GM23338 (cell line): ENCODE measurements around the gene C16orf95. TPM values are rescaled to one million over a fixed set of nuclear protein-coding genes. Genes with fewer than 3 reads are reported as not detected.
"Not testable (repeated sequence)": the region's sequence is repeated elsewhere in the genome, so short reads cannot be mapped to it uniquely, and the experiment has no call there.

Experiments used
- ATAC-seq: fragments of 200-7000 bp; cut with Tn5 transposase; 3 replicates; pipeline ENCODE4 v1.9.1; 2020
- DNase-seq: peaks from one replicate; pipeline ENCODE4 v3.0.0-alpha.2; 2015; ENCODE audit warnings: low spot score
- H2AFZ ChIP-seq: fragments of 200-600 bp; sonication (generic); 2 replicates; pipeline ENCODE4 v1.8.0; 2016; ENCODE audit warnings: antibody characterized with exemption, mild to moderate bottlenecking, moderate library complexity
- H3F3A ChIP-seq: fragments of 200-600 bp; sonication (generic); replicated peaks from 2 replicates; pipeline ENCODE4 v1.8.0; 2017; ENCODE audit warnings: antibody characterized with exemption, mixed run types, low read depth
- H3K27ac ChIP-seq: fragments of 200-600 bp; sonication (generic); 2 replicates; pipeline ENCODE4 v1.6.1; 2016; ENCODE audit warnings: low read depth
- H3K27me3 ChIP-seq: fragments of 200-600 bp; sonication (generic); 2 replicates; pipeline ENCODE4 v1.8.0; 2016; ENCODE audit warnings: mild to moderate bottlenecking, mixed run types, moderate library complexity; ENCODE audit not compliant: insufficient read depth
- H3K36me3 ChIP-seq: fragments of 200-600 bp; sonication (generic); 2 replicates; pipeline ENCODE4 v1.8.0; 2016; ENCODE audit warnings: mild to moderate bottlenecking; ENCODE audit not compliant: insufficient read depth
- H3K4me1 ChIP-seq: fragments of 200-600 bp; sonication (generic); 2 replicates; pipeline ENCODE4 v1.8.0; 2016; ENCODE audit warnings: mild to moderate bottlenecking, moderate library complexity; ENCODE audit not compliant: insufficient read depth
- H3K4me2 ChIP-seq: fragments of 200-600 bp; sonication (generic); 2 replicates; pipeline ENCODE4 v1.7.1; 2017; ENCODE audit warnings: mixed run types
- H3K4me3 ChIP-seq: fragments of 200-600 bp; sonication (generic); 2 replicates; pipeline ENCODE4 v1.6.1; 2016; ENCODE audit warnings: mixed run types
- H3K79me2 ChIP-seq: fragments of 200-600 bp; sonication (generic); replicated peaks from 2 replicates; pipeline ENCODE4 v1.8.0; 2017; ENCODE audit warnings: mild to moderate bottlenecking; ENCODE audit not compliant: insufficient read depth
- H3K9me2 ChIP-seq: fragments of 200-600 bp; sonication (generic); 2 replicates; pipeline ENCODE4 v1.8.0; 2017; ENCODE audit not compliant: insufficient read depth
- H4K20me1 ChIP-seq: fragments of 200-600 bp; sonication (generic); replicated peaks from 2 replicates; pipeline ENCODE4 v1.8.0; 2017; ENCODE audit warnings: mild to moderate bottlenecking; ENCODE audit not compliant: insufficient read depth
- H3K27ac Mint-ChIP-seq: 2 replicates; pipeline ENCODE4 v1.8.0; 2020; ENCODE audit warnings: inconsistent platforms, mild to moderate bottlenecking, moderate library complexity, mixed read lengths
- H3K27me3 Mint-ChIP-seq: 3 replicates; pipeline ENCODE4 v1.8.0; 2022; ENCODE audit warnings: low read depth, mild to moderate bottlenecking, moderate library complexity, mixed read lengths, inconsistent platforms; ENCODE audit not compliant: insufficient read depth, poor library complexity
- H3K36me3 Mint-ChIP-seq: 3 replicates; pipeline ENCODE4 v1.8.0; 2021; ENCODE audit warnings: low read depth, mild to moderate bottlenecking, inconsistent platforms, moderate library complexity, mixed read lengths
- H3K4me1 Mint-ChIP-seq: 3 replicates; pipeline ENCODE4 v1.8.0; 2020; ENCODE audit warnings: mild to moderate bottlenecking, inconsistent platforms, mixed read lengths
- H3K4me3 Mint-ChIP-seq: 3 replicates; pipeline ENCODE4 v1.8.0; 2021; ENCODE audit warnings: moderate library complexity, mild to moderate bottlenecking, inconsistent platforms, mixed read lengths
- H3K9me3 Mint-ChIP-seq: 3 replicates; pipeline ENCODE4 v1.8.0; 2020; ENCODE audit warnings: moderate library complexity, mild to moderate bottlenecking, inconsistent platforms, mixed read lengths
- CTCF ChIP-seq, 2 experiments: fragments of 200-600 bp in 1 of 2; sonication (generic) in 1 of 2; conservative IDR thresholded peaks; 2 replicates each; pipeline versions ENCODE4 v1.5.1 to v1.6.1; 2016 to 2017; ENCODE audit warnings: antibody characterized with exemption in 2 of 2, low read depth in 2 of 2, mild to moderate bottlenecking in 2 of 2, moderate library complexity in 1 of 2
- ETS1 ChIP-seq: IDR thresholded peaks from 2 replicates; pipeline ENCODE4 v1.6.1; 2016; ENCODE audit warnings: antibody characterized with exemption
- EZH2 ChIP-seq: fragments of 200-600 bp; sonication (generic); IDR thresholded peaks from one replicate; pipeline ENCODE4 v1.8.0; 2017; ENCODE audit warnings: antibody characterized with exemption, mild to moderate bottlenecking, low read depth; ENCODE audit not compliant: unreplicated experiment
- EZH2phosphoT487 ChIP-seq: fragments of 200-600 bp; sonication (generic); IDR thresholded peaks from one replicate; pipeline ENCODE4 v1.8.1; 2018; ENCODE audit warnings: antibody characterized with exemption; ENCODE audit not compliant: unreplicated experiment
- NANOG ChIP-seq: IDR thresholded peaks from 2 replicates; pipeline ENCODE4 v1.6.1; 2016; ENCODE audit warnings: antibody characterized with exemption, borderline replicate concordance
- STAT1 ChIP-seq: IDR thresholded peaks from one replicate; pipeline ENCODE4 v1.6.1; 2016; ENCODE audit warnings: antibody characterized with exemption; ENCODE audit not compliant: unreplicated experiment
- ZNF331 ChIP-seq: fragments of 250-450 bp; sonication (Bioruptor Pico); IDR thresholded peaks from 2 replicates; pipeline ENCODE4 v1.5.0; 2020; ENCODE audit warnings: low read depth, mild to moderate bottlenecking, moderate library complexity
- ZNF462 ChIP-seq: fragments of 250-450 bp; sonication (Bioruptor Pico); IDR thresholded peaks from 2 replicates; pipeline ENCODE4 v1.5.0; 2020; ENCODE audit warnings: mild to moderate bottlenecking, moderate library complexity
- polyA plus RNA-seq: library from polyadenylated mRNA; unstranded; fragments of >200 nt; fragmentation: Nextera tagmentation; extraction: Ambion mirVana; gene quantifications from 2 replicates; pipeline ENCODE4 v1.2.1, GENCODE V29; 2016
- total RNA-seq: library from RNA; depleted of rRNA; stranded (reverse); fragments of >200 nt; shearing (Covaris generic); gene quantifications from 2 replicates; pipeline ENCODE4 v1.2.3, GENCODE V29; 2014

The C16orf95 gene
- total and polyA plus RNA-seq, 2 experiments from 2014 or later, result 1.2 to 3.9 TPM

GRCh38 chr16:87340198-87340597 lies 23.0 kb upstream of the C16orf95 start (continued):
- no peak for TF ChIP-seq ZNF462 (CRISPR knock-in tag)

- H3K79me2 ChIP-seq, ATAC-seq, H4K20me1 ChIP-seq, H2AFZ ChIP-seq, H3K27ac ChIP-seq, H3K9me2 ChIP-seq, H3K4me3 Mint-ChIP-seq, H3K4me1 ChIP-seq, H3K4me3 ChIP-seq, H3F3A ChIP-seq, H3K27ac Mint-ChIP-seq, H3K4me1 Mint-ChIP-seq, DNase-seq, H3K27me3 ChIP-seq, H3K4me2 ChIP-seq, H3K36me3 ChIP-seq, H3K9me3 Mint-ChIP-seq: not testable (repeated sequence)
- Mint-ChIP-seq H3K27me3 (peaks cover 10% of the 10 kb centered on the region), H3K36me3 (peaks cover 18% of the 10 kb centered on the region)
Observed at GRCh38 chr16:87339724-87340105, 22.5 kb upstream of the C16orf95 start.

- H3K4me3 ChIP-seq, result no peak overlapping the region
- Mint-ChIP-seq H3K4me3 (no peak overlapping the region; the same call in 2 of the 3 replicates), H3K4me1 (peaks cover 3% of the 10 kb centered on the region; the same call in 2 of the 3 replicates), H3K27ac (no peak overlapping the region), H3K9me3 (no peaks in the 10 kb centered on the region; the same call in 2 of the 3 replicates), H3K36me3 (peaks cover 18% of the 10 kb centered on the region), H3K27me3 (peaks cover 10% of the 10 kb centered on the region)
- H3K27ac ChIP-seq, result no peak overlapping the region
- ATAC-seq, result no peak
- H3K4me1 ChIP-seq, result no peaks in the 10 kb centered on the region
- H2AFZ ChIP-seq, result no peak overlapping the region
- H3K36me3 ChIP-seq, result no peaks in the 10 kb centered on the region
- H3K79me2 ChIP-seq, result no peaks in the 10 kb centered on the region
- H3K27me3 ChIP-seq, result no peaks in the 10 kb centered on the region
- H3K9me2 ChIP-seq, result no peaks in the 10 kb centered on the region
- no peak overlapping the region for H3K4me2 ChIP-seq
- no peaks in the 10 kb centered on the region for H3F3A ChIP-seq
- peaks cover 4% of the 10 kb centered on the region for H4K20me1 ChIP-seq
- no peak for DNase-seq
- no peak for TF ChIP-seq EZH2
- no peak for TF ChIP-seq CTCF (conservative IDR thresholded peaks at IDR 0.05; ENCODE audit: low read depth in 2 of 2)
- no peak for TF ChIP-seq ETS1
- no peak for TF ChIP-seq ZNF331 (CRISPR knock-in tag)
- TF ChIP-seq NANOG, result no peak
- TF ChIP-seq STAT1, result no peak
- no peak for TF ChIP-seq EZH2phosphoT487
Observed at GRCh38 chr16:87339086-87339723, 22.0 kb upstream of the C16orf95 start.
